ENCODE results near the gene LRFN2.

Gene LRFN2

GRCh38 chr6:40353197-40353966, 233.8 kb downstream of the LRFN2 start:
- no peaks in the 10 kb centered on the region for H3K36me3 Mint-ChIP-seq (ENCODE audit: low read depth)
- DNase-seq (ENCODE audit: low spot score): no peak
- H3K27ac Mint-ChIP-seq: no peak overlapping the region
- H3K9me3 Mint-ChIP-seq: no peaks in the 10 kb centered on the region
- H3K4me3 Mint-ChIP-seq: no peak overlapping the region
- H3K27me3 Mint-ChIP-seq (ENCODE audit: low read depth): no peaks in the 10 kb centered on the region
- H3K4me1 Mint-ChIP-seq (ENCODE audit: low read depth): no peaks in the 10 kb centered on the region

GRCh38 chr6:40352527-40353170, 234.5 kb downstream of the LRFN2 start:
- Mint-ChIP-seq H3K9me3 (no peaks in the 10 kb centered on the region), H3K27ac (no peak overlapping the region), H3K4me1 (ENCODE audit: low read depth) (no peaks in the 10 kb centered on the region), H3K4me3 (no peak overlapping the region), H3K36me3 (ENCODE audit: low read depth) (no peaks in the 10 kb centered on the region), H3K27me3 (ENCODE audit: low read depth) (no peaks in the 10 kb centered on the region)
- no peak for DNase-seq (ENCODE audit: low spot score)

GRCh38 chr6:40352006-40352405, 235.2 kb downstream of the LRFN2 start:
- no peaks in the 10 kb centered on the region for H3K36me3 Mint-ChIP-seq (ENCODE audit: low read depth)
- no peak for DNase-seq (ENCODE audit: low spot score)
- no peaks in the 10 kb centered on the region for H3K4me1 Mint-ChIP-seq (ENCODE audit: low read depth)
- no peak overlapping the region for H3K27ac Mint-ChIP-seq
- no peak overlapping the region for H3K4me3 Mint-ChIP-seq
- H3K27me3 Mint-ChIP-seq (ENCODE audit: low read depth): no peaks in the 10 kb centered on the region
- H3K9me3 Mint-ChIP-seq: no peaks in the 10 kb centered on the region

GRCh38 chr6:40350747-40351217, 236.4 kb downstream of the LRFN2 start:
- no peaks in the 10 kb centered on the region for H3K9me3 Mint-ChIP-seq
- no peaks in the 10 kb centered on the region for H3K27me3 Mint-ChIP-seq (ENCODE audit: low read depth)
- no peak overlapping the region for H3K4me3 Mint-ChIP-seq
- no peaks in the 10 kb centered on the region for H3K36me3 Mint-ChIP-seq (ENCODE audit: low read depth)
- DNase-seq (ENCODE audit: low spot score): no peak
- no peak overlapping the region for H3K27ac Mint-ChIP-seq
- no peaks in the 10 kb centered on the region for H3K4me1 Mint-ChIP-seq (ENCODE audit: low read depth)

GRCh38 chr6:40349901-40350746, 237.0 kb downstream of the LRFN2 start:
- no peaks in the 10 kb centered on the region for H3K27me3 Mint-ChIP-seq (ENCODE audit: low read depth)
- DNase-seq (ENCODE audit: low spot score): no peak
- no peaks in the 10 kb centered on the region for H3K4me1 Mint-ChIP-seq (ENCODE audit: low read depth)
- no peak overlapping the region for H3K27ac Mint-ChIP-seq
- no peaks in the 10 kb centered on the region for H3K36me3 Mint-ChIP-seq (ENCODE audit: low read depth)
- H3K4me3 Mint-ChIP-seq: no peak overlapping the region
- no peaks in the 10 kb centered on the region for H3K9me3 Mint-ChIP-seq

GRCh38 chr6:40349123-40349900, 237.9 kb downstream of the LRFN2 start:
- no peak for DNase-seq (ENCODE audit: low spot score)
- Mint-ChIP-seq H3K36me3 (ENCODE audit: low read depth) (no peaks in the 10 kb centered on the region), H3K4me3 (no peak overlapping the region), H3K9me3 (no peaks in the 10 kb centered on the region), H3K27ac (no peak overlapping the region), H3K4me1 (ENCODE audit: low read depth) (no peaks in the 10 kb centered on the region), H3K27me3 (ENCODE audit: low read depth) (no peaks in the 10 kb centered on the region)

- Mint-ChIP-seq H3K36me3 (ENCODE audit: low read depth) (no peaks in the 10 kb centered on the region), H3K4me3 (no peak overlapping the region), H3K4me1 (ENCODE audit: low read depth) (no peaks in the 10 kb centered on the region), H3K9me3 (no peaks in the 10 kb centered on the region), H3K27me3 (ENCODE audit: low read depth) (no peaks in the 10 kb centered on the region), H3K27ac (no peak overlapping the region)
- DNase-seq (ENCODE audit: low spot score): no peak
These were observed 238.6 kb downstream of the LRFN2 start for GRCh38 chr6:40348591-40348990.

GRCh38 chr6:40347571-40348011, 239.6 kb downstream of the LRFN2 start:
- Mint-ChIP-seq H3K36me3 (ENCODE audit: low read depth) (no peaks in the 10 kb centered on the region), H3K4me1 (ENCODE audit: low read depth) (no peaks in the 10 kb centered on the region), H3K27me3 (ENCODE audit: low read depth) (peaks cover 3% of the 10 kb centered on the region), H3K9me3 (no peaks in the 10 kb centered on the region), H3K4me3 (no peak overlapping the region), H3K27ac (no peak overlapping the region)
- no peak for DNase-seq (ENCODE audit: low spot score)

GRCh38 chr6:40346246-40346645, 240.9 kb downstream of the LRFN2 start:
- no peaks in the 10 kb centered on the region for H3K9me3 Mint-ChIP-seq
- DNase-seq (ENCODE audit: low spot score): no peak

GRCh38 chr6:40344566-40345167, 242.5 kb downstream of the LRFN2 start:
- Mint-ChIP-seq H3K27me3 (ENCODE audit: low read depth) (peaks cover 8% of the 10 kb centered on the region), H3K9me3 (no peaks in the 10 kb centered on the region), H3K4me1 (ENCODE audit: low read depth) (no peaks in the 10 kb centered on the region), H3K27ac (no peak overlapping the region), H3K4me3 (no peak overlapping the region), H3K36me3 (ENCODE audit: low read depth) (no peaks in the 10 kb centered on the region)
- no peak for DNase-seq (ENCODE audit: low spot score)

More at GRCh38 chr6:40346246-40346645, 240.9 kb downstream of the LRFN2 start:
- no peaks in the 10 kb centered on the region for H3K36me3 Mint-ChIP-seq (ENCODE audit: low read depth)
- H3K27ac Mint-ChIP-seq: no peak overlapping the region
- H3K4me1 Mint-ChIP-seq (ENCODE audit: low read depth): no peaks in the 10 kb centered on the region
- peaks cover 3% of the 10 kb centered on the region for H3K27me3 Mint-ChIP-seq (ENCODE audit: low read depth)
- H3K4me3 Mint-ChIP-seq: no peak overlapping the region

- H3K9me3 Mint-ChIP-seq: no peaks in the 10 kb centered on the region
- no peak overlapping the region for H3K27ac Mint-ChIP-seq
- no peak overlapping the region for H3K4me3 Mint-ChIP-seq
- peaks cover 8% of the 10 kb centered on the region for H3K27me3 Mint-ChIP-seq (ENCODE audit: low read depth)
- H3K4me1 Mint-ChIP-seq (ENCODE audit: low read depth): no peaks in the 10 kb centered on the region
- no peaks in the 10 kb centered on the region for H3K36me3 Mint-ChIP-seq (ENCODE audit: low read depth)
- DNase-seq (ENCODE audit: low spot score): no peak
These were observed 243.1 kb downstream of the LRFN2 start for GRCh38 chr6:40343877-40344565.

- H3K27ac Mint-ChIP-seq: no peak overlapping the region
- no peaks in the 10 kb centered on the region for H3K36me3 Mint-ChIP-seq (ENCODE audit: low read depth)
- H3K9me3 Mint-ChIP-seq: no peaks in the 10 kb centered on the region
- peaks cover 11% of the 10 kb centered on the region for H3K27me3 Mint-ChIP-seq (ENCODE audit: low read depth)
- no peak for DNase-seq (ENCODE audit: low spot score)
- H3K4me3 Mint-ChIP-seq: no peak overlapping the region
- no peaks in the 10 kb centered on the region for H3K4me1 Mint-ChIP-seq (ENCODE audit: low read depth)
These were observed 243.8 kb downstream of the LRFN2 start for GRCh38 chr6:40343318-40343876.

Data from T-helper 2 cell treated with Interferon-gamma antibody and Interleukin-4, amounts not matched to agents 5 μg/mL and 100 μg/mL, for 36 hours (primary cell).